GOT3 (cell line): ENCODE results near the gene ECT2L.
A peak's percentile ranks its signal among the peaks of the same experiment; 100 is the strongest.

ENCODE experiments used
- DNase-seq: peaks from one replicate; lab custom pipeline; 2025; ENCODE audit warnings: mixed read lengths; lab: John Stamatoyannopoulos, UW

Gene ECT2L, protein sequence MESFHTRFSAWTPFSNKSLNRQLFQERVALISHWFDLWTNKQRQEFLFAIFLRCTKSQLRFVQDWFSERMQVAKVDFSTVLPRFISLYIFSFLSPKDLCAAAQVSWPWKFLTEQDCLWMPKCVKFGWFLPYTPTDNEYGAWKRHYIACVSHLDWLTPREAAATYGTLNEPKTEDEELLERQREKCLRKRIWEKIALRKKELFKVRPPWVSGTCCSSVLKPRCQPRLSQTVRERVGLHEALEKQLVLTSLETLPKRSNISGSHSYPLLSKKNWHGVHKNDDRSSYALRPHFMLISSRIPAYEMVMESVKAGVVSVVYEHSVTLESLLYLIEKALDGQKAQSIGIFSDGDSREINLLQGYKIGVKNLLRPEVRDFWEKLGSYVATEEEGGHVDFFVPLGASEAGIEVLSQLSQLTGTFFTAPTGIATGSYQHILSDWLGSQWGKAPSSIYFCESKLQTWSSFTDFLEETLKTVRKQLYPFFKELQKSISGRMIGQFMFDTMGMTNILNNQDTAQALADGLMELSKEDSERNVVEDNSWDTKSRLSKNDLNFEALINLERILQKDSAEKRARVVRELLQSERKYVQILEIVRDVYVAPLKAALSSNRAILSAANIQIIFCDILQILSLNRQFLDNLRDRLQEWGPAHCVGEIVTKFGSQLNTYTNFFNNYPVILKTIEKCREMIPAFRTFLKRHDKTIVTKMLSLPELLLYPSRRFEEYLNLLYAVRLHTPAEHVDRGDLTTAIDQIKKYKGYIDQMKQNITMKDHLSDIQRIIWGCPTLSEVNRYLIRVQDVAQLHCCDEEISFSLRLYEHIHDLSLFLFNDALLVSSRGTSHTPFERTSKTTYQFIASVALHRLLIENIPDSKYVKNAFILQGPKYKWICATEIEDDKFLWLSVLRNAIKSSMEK

GRCh38 chr6:138795809-138796603, at the start of gene ECT2L:
Gene ECT2L, plus strand, starts transcription at chr6:138796087. Its CDS starts 17,188 bp downstream, at chr6:138813275.
- DNase-seq, result peak; percentile 31

DNA sequence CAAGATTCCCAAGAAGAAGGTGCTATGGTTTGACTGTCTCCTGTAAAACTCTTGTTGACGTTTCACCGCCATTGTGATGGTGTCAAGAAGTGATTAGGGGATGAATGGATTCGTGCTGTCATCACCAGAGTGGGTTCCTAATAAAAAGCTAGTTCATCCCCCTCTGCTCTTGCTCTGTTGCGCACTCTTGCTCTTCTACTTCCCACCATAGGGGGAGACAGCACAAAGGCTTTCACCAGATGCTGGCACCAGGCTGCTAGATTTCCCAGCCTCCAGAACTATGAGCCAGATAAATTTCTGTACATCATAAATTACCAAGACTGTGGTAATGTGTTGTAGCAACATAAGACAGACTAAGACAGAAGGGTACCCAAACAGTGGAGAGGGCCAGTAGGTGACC, 43.9 kb upstream of the ECT2L start:
- DNase-seq, result no peak

- DNase-seq, result no peak
These were observed 38.8 kb upstream of the ECT2L start for GRCh38 chr6:138757136-138757535.

- no peak for DNase-seq
These were observed 29.8 kb upstream of the ECT2L start for GRCh38 chr6:138765896-138766655.

DNA sequence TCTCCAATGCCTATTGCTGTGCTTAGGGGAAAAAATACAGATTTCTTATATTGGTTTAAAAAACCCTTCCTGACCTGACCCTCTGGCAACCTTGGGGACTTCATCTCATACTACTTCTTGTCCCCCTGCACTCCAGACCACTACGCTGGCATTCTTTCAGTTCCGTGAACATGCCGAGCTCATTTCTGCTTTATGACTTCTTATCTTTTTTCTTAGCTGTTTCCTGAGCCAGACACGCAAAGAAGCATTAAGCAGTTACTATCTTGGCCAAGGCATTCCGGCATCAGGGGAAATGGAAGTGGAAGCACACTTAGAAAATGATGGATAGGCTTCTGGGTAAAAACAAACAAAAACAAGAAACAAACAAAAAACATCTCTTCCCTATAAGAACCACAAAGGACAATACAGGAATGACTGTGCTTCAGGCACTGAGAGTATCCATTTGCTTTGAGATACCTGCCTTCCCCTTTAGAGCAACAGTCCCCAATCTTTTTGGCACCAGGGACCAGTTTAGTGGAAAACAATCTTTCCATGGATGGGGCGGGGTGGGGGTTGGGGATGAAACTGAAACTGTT, 26.7 kb upstream of the ECT2L start:
- no peak for DNase-seq

DNA sequence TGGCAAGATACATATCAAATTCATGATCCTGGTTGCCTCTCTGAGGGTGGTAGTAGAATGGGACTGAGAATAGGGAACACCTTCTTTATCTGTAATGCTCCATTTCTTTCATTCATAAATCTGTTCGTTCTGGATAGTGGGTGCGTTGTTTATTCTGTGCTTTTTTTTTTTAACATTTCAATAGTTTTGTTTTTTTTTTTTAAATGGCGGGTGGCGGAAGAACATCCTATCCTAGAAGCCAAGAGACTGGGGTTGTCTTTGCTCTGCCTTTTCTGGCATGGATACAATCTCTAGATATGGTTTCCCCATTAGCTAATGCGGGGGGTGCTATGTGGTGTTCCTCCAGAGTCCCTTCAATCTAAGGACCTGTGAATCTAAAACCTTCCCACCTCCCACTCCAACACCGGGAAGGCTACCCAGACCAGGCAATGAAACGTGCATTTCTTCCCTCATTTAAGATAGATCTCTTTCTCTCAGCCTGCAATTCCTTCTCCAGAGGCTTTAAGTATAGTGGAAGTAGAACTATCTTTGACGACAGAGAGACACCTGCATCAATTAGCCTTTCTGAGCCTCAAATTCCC, 23.2 kb upstream of the ECT2L start:
- no peak for DNase-seq

GRCh38 chr6:138773177-138774091, 22.5 kb upstream of the ECT2L start, which contains the start of gene CCDC28A:
Gene CCDC28A, plus strand, starts transcription at chr6:138773769. Its CDS starts 2,352 bp downstream, at chr6:138776121.
- DNase-seq, result peak; percentile 90

DNA sequence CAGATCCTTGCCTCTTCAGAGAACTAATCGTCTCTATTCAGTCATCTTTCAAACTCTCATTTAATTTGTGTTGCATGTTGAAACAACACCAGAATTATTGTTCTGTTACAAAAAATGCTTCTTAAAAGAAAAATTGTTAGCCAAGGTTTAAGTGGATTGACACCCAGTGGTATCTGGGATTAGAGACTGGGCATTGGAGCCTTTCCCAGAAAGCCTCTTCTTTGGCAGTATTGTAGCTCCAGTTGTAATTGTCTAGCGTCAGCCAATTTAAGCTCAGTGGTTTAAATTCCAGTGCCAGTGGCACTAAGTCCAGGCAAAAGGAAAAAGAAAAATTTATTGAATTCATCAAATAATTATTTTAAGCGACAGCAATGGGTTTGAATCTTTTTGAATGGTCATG, 21.5 kb upstream of the ECT2L start:
- no peak for DNase-seq

DNA sequence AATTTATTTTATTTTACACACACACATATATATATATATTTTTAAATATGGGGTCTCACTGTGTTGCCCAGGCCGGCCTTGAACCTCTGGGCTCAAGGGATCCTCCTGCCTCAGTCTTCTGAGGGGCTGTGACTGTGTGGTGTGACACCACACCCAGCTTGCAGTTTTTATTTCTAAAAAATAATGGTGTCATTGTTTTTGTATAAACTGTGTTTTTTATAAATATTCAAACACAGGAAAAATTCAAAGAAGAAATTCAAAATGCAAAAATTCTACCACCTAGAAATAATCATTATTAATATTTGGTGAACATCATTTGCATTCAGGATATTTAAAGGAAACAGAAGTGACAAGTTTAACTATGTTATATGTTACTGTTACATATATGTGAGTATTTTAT, 19.2 kb upstream of the ECT2L start:
- no peak for DNase-seq

- DNase-seq, result no peak
These were observed 17.6 kb upstream of the ECT2L start for GRCh38 chr6:138778331-138778730.

DNA sequence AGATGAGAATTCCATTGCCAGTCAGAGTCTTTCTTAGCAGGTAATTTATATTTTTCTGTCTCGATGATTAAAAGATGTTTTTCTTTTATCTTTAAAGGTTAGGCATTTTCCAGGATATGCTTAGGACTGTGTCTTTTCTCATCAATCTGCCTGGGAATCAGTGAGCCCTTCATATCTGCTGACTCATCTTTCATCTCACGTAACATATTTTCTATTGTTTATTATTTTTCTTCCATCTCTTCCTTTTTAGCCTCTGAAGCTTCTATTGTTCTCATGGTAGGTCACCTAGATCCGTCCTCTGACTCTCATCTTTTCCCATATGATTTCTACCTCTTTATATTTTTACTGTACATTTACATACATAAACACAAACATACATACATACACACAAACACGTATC, 13.6 kb upstream of the ECT2L start:
- DNase-seq, result no peak

DNA sequence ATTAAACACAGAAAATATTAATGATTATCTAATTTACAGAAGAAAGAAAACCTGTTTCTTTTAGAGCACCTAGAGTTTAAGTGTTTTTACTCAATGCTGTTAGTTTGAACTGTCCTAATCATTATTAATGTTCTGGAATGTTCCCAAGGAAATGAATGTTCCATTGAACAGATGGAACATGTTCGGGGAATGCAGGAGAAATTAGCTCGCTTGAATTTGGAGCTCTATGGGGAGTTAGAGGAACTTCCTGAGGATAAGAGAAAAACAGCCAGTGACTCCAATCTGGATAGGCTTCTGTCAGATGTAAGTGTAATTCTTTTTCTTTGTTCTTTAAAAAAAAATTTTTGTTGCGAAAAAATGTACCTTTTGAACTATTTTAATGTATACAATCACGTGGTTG, 10.8 kb upstream of the ECT2L start:
- DNase-seq, result no peak

- DNase-seq, result no peak
These were observed 9.9 kb upstream of the ECT2L start for GRCh38 chr6:138785980-138786379.

GRCh38 chr6:138787138-138787537, 8.7 kb upstream of the ECT2L start:
- no peak for DNase-seq

GRCh38 chr6:138796771-138797170, 884 bp downstream of the ECT2L start:
- DNase-seq, result no peak

DNA sequence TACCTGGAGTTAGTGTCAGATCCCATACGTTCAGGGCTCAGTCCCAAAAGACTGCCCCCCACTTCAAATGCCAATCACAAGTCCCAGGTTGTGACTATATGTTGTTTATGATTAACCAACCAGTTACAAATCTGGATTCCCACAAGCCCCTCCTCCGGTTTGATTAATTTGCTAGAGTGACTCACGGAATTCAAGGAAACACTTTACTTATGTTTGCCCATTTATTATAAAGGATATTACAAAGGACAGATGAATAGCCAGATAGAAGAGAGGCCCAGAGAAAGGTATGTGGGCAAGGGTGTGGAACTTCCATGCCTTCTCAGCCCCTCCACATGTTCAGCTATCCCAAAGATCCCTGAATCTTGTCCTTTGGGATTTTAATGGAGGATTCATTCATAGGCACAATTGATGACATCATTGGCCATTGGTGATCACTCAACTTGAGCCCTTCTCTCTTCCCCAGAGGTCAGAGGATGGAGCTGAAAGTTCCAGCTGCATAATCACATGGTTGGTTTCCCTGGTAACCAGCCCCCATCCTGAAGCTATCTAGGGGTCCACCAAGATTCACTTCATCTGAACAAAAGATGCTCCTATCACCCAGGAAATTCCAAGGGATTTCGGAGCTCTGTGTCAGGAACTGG, 2.0 kb downstream of the ECT2L start:
- no peak for DNase-seq

DNA sequence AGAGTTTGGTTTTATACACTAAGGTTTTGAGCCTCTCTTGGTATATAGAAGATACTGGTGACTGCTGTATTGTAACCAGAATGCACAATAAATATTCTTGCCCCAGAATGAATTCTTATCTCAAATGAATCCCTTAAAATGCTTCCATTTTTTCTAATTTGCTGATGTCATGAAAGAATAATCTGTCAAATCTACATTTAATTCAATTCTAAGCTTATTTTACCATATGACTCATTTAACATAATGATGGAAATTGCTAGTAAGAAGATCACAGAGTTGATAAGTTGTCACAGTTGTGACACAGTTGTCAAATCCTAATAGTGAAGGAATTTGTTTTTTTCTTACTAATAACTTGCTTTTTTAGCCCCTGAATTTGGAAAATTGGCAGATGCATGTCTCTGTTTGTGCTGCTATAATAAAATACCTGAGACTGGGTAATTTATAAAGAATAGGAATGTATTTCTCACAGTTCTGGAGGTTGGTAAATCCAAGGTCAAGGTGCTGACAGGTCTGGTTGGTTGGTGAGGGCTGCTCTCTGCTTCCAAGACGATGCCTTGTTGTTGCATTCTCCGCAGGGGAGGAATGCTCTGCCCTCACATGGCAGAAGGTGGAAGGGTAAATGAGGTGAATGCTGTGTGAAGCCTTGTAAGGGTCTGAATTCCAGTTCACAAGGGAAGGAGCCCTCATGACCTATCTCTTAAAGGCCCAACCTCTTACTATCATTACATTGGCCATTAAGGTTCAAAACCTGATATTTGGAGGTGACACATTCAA, 4.7 kb downstream of the ECT2L start:
- DNase-seq, result no peak

DNA sequence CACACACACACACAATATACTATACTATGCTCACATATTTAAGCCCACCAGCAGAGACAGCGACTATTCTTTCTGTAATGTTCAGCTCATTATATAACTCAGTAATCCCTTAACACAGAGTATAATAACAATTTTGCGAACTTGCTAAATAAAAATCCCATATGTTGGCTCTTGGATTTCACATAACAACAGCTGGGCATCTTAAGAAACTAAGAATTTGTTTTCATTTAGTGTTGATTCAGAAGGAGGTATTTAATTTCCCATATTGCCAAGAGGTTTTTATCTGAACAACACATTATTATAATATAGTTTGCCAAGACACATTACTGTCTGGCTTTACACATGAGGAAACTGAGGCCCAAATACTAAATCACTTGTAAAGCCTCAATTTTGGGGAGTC, 7.4 kb downstream of the ECT2L start:
- no peak for DNase-seq
